Measurements from ENCODE around the gene RASGRP2.

DNA sequence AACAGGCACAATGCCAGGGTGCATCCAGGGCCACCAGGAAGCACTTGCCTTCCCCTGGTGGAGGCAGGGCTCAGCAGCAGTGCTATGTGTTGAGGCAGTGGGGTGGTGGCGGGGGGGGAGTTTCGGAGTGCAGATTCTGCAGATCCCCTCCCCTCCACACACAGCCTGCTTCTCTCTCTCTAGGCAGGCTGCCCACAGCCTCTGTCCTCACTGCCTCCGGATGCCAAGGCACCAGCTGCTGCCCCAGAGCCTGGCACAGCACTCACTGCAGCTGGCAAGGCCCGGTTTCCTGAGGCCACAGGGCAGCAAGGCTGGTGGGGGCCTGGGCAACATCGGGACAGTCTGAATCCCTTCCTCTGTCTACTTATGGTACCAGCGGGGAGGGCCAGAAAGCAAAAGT lies 56.7 kb downstream of the RASGRP2 start:
- TF ChIP-seq, protein P1, sequence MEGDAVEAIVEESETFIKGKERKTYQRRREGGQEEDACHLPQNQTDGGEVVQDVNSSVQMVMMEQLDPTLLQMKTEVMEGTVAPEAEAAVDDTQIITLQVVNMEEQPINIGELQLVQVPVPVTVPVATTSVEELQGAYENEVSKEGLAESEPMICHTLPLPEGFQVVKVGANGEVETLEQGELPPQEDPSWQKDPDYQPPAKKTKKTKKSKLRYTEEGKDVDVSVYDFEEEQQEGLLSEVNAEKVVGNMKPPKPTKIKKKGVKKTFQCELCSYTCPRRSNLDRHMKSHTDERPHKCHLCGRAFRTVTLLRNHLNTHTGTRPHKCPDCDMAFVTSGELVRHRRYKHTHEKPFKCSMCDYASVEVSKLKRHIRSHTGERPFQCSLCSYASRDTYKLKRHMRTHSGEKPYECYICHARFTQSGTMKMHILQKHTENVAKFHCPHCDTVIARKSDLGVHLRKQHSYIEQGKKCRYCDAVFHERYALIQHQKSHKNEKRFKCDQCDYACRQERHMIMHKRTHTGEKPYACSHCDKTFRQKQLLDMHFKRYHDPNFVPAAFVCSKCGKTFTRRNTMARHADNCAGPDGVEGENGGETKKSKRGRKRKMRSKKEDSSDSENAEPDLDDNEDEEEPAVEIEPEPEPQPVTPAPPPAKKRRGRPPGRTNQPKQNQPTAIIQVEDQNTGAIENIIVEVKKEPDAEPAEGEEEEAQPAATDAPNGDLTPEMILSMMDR (IDR thresholded peaks at IDR 0.05 in 8 of 11, conservative IDR thresholded peaks at IDR 0.05 in 3 of 11), result peak in 2 of 11 experiments; percentile 9 to 18
- TF ChIP-seq POLR2AphosphoS5 (IDR thresholded peaks at IDR 0.05) (peak; percentile 75 to 84 (median 82)), POLR2A (IDR thresholded peaks at IDR 0.05) (no peak)

Data from spleen (tissue), 7 donors.